ENCODE measurements around the gene DOCK4. TPM values are rescaled to one million over a fixed set of nuclear protein-coding genes. Genes with fewer than 3 reads are reported as not detected.
A peak's percentile ranks its signal among the peaks of the same experiment; 100 is the strongest.

The DOCK4 gene
- total RNA-seq, 1 experiment from 2014 or later = 4.9 TPM

DNA sequence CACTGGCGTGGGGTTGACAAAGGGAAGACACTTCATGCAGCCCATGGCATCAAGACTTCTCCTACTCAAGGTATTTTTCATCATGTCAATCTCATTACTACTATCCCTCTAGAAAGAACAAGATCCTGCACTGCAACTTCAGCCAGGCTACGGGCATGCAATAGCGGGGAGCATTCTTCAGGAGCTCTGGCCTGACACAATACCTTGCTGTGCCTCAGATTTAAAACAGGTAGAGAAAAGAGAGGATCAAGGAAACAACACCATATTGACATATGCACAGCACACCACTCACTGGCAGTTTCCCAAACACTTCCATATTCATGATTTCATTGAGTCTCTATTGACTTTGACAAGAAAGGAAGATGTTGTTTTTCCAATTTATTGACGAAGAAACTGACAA is 51.5 kb downstream of the DOCK4 start:
- Histone ChIP-seq H2BK15ac (ENCODE audit: low read depth, low read length) (no peak overlapping the region), H3K79me1 (ENCODE audit: insufficient read depth, low read depth, low read length, poor library complexity, severe bottlenecking) (peaks cover 4% of the 10 kb centered on the region), H2BK12ac (ENCODE audit: insufficient read length, low read depth, low read length) (no peak overlapping the region), H3K27me3 (ENCODE audit: insufficient read depth, low read length) (no peaks in the 10 kb centered on the region), H3K23me2 (ENCODE audit: insufficient read length, low read depth, low read length, poor library complexity, severe bottlenecking) (no peaks in the 10 kb centered on the region), H3K79me2 (ENCODE audit: insufficient read depth, low read length) (no peaks in the 10 kb centered on the region; the same call in 1 of the 2 replicates), H4K8ac (replicated peaks; ENCODE audit: insufficient read length, low read depth, low read length) (no peak overlapping the region), H2BK20ac (ENCODE audit: low read depth, low read length, poor library complexity, severe bottlenecking) (no peak overlapping the region), H3K9me3 (ENCODE audit: control insufficient read depth, low read depth, low read length) (no peaks in the 10 kb centered on the region), H4K5ac (ENCODE audit: insufficient read length, low read depth, low read length) (no peak overlapping the region), H4K20me1 (ENCODE audit: control insufficient read depth, insufficient read depth, insufficient read length) (no peaks in the 10 kb centered on the region), H3K18ac (ENCODE audit: insufficient read length, low read depth, low read length) (no peak overlapping the region), H2BK5ac (ENCODE audit: insufficient read length, low read length) (no peak overlapping the region), H3K9ac (ENCODE audit: extremely low read depth, insufficient read length, low read length) (no peak overlapping the region), H2AK5ac (ENCODE audit: insufficient read length, low read length) (no peak overlapping the region), H2AFZ (ENCODE audit: low read length) (no peak overlapping the region), H3K4me2 (ENCODE audit: insufficient read depth, insufficient read length, low read length) (no peak overlapping the region), H2BK120ac (ENCODE audit: low read depth, low read length, poor library complexity, severe bottlenecking) (no peak overlapping the region), H3K56ac (ENCODE audit: insufficient read length, low read depth, low read length) (no peak overlapping the region), H3K23ac (ENCODE audit: insufficient read length, low read depth, low read length) (no peak overlapping the region), H3K4me1 (ENCODE audit: insufficient read depth, low read length) (peaks cover 5% of the 10 kb centered on the region; the same call in 1 of the 2 replicates), H3K14ac (ENCODE audit: insufficient read depth, low read length) (no peak overlapping the region), H3K27ac (ENCODE audit: insufficient read length, low read depth, low read length) (no peak overlapping the region), H4K91ac (ENCODE audit: insufficient read length, low read depth, low read length) (no peak overlapping the region), H3K4ac (ENCODE audit: low read depth, low read length) (no peak overlapping the region), H3T11ph (ENCODE audit: low read length) (no peak overlapping the region)
- TF ChIP-seq, protein P1, sequence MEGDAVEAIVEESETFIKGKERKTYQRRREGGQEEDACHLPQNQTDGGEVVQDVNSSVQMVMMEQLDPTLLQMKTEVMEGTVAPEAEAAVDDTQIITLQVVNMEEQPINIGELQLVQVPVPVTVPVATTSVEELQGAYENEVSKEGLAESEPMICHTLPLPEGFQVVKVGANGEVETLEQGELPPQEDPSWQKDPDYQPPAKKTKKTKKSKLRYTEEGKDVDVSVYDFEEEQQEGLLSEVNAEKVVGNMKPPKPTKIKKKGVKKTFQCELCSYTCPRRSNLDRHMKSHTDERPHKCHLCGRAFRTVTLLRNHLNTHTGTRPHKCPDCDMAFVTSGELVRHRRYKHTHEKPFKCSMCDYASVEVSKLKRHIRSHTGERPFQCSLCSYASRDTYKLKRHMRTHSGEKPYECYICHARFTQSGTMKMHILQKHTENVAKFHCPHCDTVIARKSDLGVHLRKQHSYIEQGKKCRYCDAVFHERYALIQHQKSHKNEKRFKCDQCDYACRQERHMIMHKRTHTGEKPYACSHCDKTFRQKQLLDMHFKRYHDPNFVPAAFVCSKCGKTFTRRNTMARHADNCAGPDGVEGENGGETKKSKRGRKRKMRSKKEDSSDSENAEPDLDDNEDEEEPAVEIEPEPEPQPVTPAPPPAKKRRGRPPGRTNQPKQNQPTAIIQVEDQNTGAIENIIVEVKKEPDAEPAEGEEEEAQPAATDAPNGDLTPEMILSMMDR (conservative IDR thresholded peaks at IDR 0.05) = no peak
- Mint-ChIP-seq H3K27ac (peak overlapping the region in 1 of 3 experiments; percentile 69; a peak in 2 of 7 replicates), H3K4me1 (peaks cover 7 to 22% of the 10 kb centered on the region in 2 experiments), H3K36me3 (ENCODE audit: insufficient read depth in 1 of 3, low read depth in 3 of 3) (no peaks in the 10 kb centered on the region), H3K4me3 (no peak overlapping the region), H3K9me3 (no peaks in the 10 kb centered on the region), H3K27me3 (ENCODE audit: low read depth) (no peaks in the 10 kb centered on the region)
- WGBS (ENCODE audit: extremely low coverage, insufficient read length, low lambda C conversion rate) = no CpG with 5 or more reads among the region's 4 CpGs
- no peak for DNase-seq
